ENCODE data around the gene RPS6KB1. TPM values are rescaled to one million over a fixed set of nuclear protein-coding genes. Genes with fewer than 3 reads are reported as not detected.

Gene RPS6KB1
- total and polyA plus RNA-seq, 9 of the 15 experiments (the other 6 are each of a cell fraction or from before 2014, with no cell fraction given) = 8.8 to 60.7 (median 35.1) TPM

- in situ Hi-C loops (cut with MboI) = loop anchor here (5.0 kb wide), 1 partner anchor 91 kb away; no protein-coding TSS in a partner anchor
- TF ChIP-seq POLR2H (tag; IDR thresholded peaks at IDR 0.05; ENCODE audit: low read depth) (no peak), TRIM24 (IDR thresholded peaks at IDR 0.05) (peak; percentile 26 to 47; a peak in 2 of 4 replicates), CTBP1 (IDR thresholded peaks at IDR 0.05; ENCODE audit: borderline replicate concordance) (no peak), ZBTB33 (CRISPR knock-in tag; IDR thresholded peaks at IDR 0.05) (peak; percentile 96), ATF6 (CRISPR knock-in tag; IDR thresholded peaks at IDR 0.05) (no peak), RERE (CRISPR knock-in tag; IDR thresholded peaks at IDR 0.05; ENCODE audit: borderline replicate concordance) (no peak), DPF2 (IDR thresholded peaks at IDR 0.05) (peak; percentile 27; the same call in 1 of the 2 replicates), RAD51 (IDR thresholded peaks at IDR 0.05; ENCODE audit: borderline replicate concordance, low read depth) (no peak), SIN3A (IDR thresholded peaks at IDR 0.05; ENCODE audit: borderline replicate concordance in 2 of 2, control insufficient read depth in 1 of 2, low read depth in 2 of 2, low read length in 2 of 2) (no peak), HEY1 (CRISPR knock-in tag; IDR thresholded peaks at IDR 0.05; ENCODE audit: borderline replicate concordance) (no peak), ZNF584 (CRISPR knock-in tag; IDR thresholded peaks at IDR 0.05; ENCODE audit: low read depth) (no peak), KDM5B (IDR thresholded peaks at IDR 0.05; ENCODE audit: insufficient replicate concordance, low read depth, low read length) (no peak), HDAC3 (IDR thresholded peaks at IDR 0.05; ENCODE audit: borderline replicate concordance, partially characterized antibody) (no peak)
These were observed 44.1 kb upstream of the RPS6KB1 start for GRCh38 chr17:59848778-59849177.

More at GRCh38 chr17:59848778-59849177, 44.1 kb upstream of the RPS6KB1 start:
- peaks cover 20 to 40% of the 10 kb centered on the region in 2 experiments for H3K4me1 ChIP-seq (replicated peaks in 1 of 2; ENCODE audit: control insufficient read depth in 2 of 2, insufficient read depth in 2 of 2, low read length in 2 of 2)
- intact Hi-C loops (cut with micrococcal nuclease) = no loop called here
- FAIRE-seq (no peak), ATAC-seq (no peak), DNase-seq (ENCODE audit: extremely low read depth in 1 of 4, low spot score in 3 of 4) (no peak)
- H3K79me2 ChIP-seq (ENCODE audit: control insufficient read depth, insufficient read depth, low read length) = no peaks in the 10 kb centered on the region
- no peak overlapping the region for H3K9ac ChIP-seq (ENCODE audit: insufficient read depth in 1 of 2, low read depth in 2 of 2, low read length in 2 of 2)
- no peaks in the 10 kb centered on the region for H3K9me1 ChIP-seq (ENCODE audit: control insufficient read depth, insufficient read depth, low read length)
- 44% methylated on average over 7 of the region's 7 CpGs for WGBS (ENCODE audit: insufficient coverage, low coverage, missing lambda C conversion rate)
- H3K4me3 ChIP-seq = no peak overlapping the region
- ChIA-PET POLR2A (interaction anchor here (1.2 to 3.1 kb wide), 3 partner anchors 10 to 390 kb away, joined by 3 to 12 read pairs (median 3); no protein-coding TSS in a partner anchor), CTCF (ENCODE audit: low intra/inter-chr PET ratio) (no interaction called here)
- H2AFZ ChIP-seq (ENCODE audit: low read depth, low read length) = no peak overlapping the region
- H3K9me3 ChIP-seq (replicated peaks; ENCODE audit: control insufficient read depth, insufficient read depth, low read depth, low read length) = no peaks in the 10 kb centered on the region
- H4K20me1 ChIP-seq (replicated peaks; ENCODE audit: control insufficient read depth, insufficient read depth, low read length) = no peaks in the 10 kb centered on the region
- H3K36me3 ChIP-seq (ENCODE audit: control insufficient read depth, insufficient read depth, low read length) = no peaks in the 10 kb centered on the region
- no peak overlapping the region for H3K27ac ChIP-seq (ENCODE audit: extremely low read depth, low read depth, low read length)
- no peak overlapping the region for H3K4me2 ChIP-seq (ENCODE audit: insufficient read depth, low read length)
- BruUV-seq (replicated peaks) = no TSS peak
- no peaks in the 10 kb centered on the region for H3K27me3 ChIP-seq (ENCODE audit: control insufficient read depth in 2 of 2, insufficient read depth in 2 of 2, low read length in 2 of 2)
